ENCODE results near the gene CAB39.

The CAB39 gene

GRCh38 chr2:230774348-230774951 is 61.8 kb downstream of the CAB39 start:
- H3K27ac ChIP-seq: no peak overlapping the region
- no peak for TF ChIP-seq CTCF (IDR thresholded peaks at IDR 0.05; ENCODE audit: low read depth, low read length)
- no peak for DNase-seq
- H3K27me3 ChIP-seq (ENCODE audit: insufficient read depth, low read depth, severe bottlenecking): no peaks in the 10 kb centered on the region
- H3K9me3 ChIP-seq (ENCODE audit: severe bottlenecking): no peaks in the 10 kb centered on the region
- no peak overlapping the region for H3K4me3 ChIP-seq (ENCODE audit: low read depth, low read length)
- no peaks in the 10 kb centered on the region; the same call in 1 of the 2 replicates for H3K36me3 ChIP-seq

- H3K36me3 ChIP-seq: no peaks in the 10 kb centered on the region; the same call in 1 of the 2 replicates
- H3K4me3 ChIP-seq (ENCODE audit: low read depth, low read length): no peak overlapping the region
- TF ChIP-seq CTCF (IDR thresholded peaks at IDR 0.05; ENCODE audit: low read depth, low read length): no peak
- DNase-seq: no peak
- H3K27ac ChIP-seq: no peak overlapping the region
- no peaks in the 10 kb centered on the region for H3K9me3 ChIP-seq (ENCODE audit: severe bottlenecking)
- no peaks in the 10 kb centered on the region for H3K27me3 ChIP-seq (ENCODE audit: insufficient read depth, low read depth, severe bottlenecking)
Observed at GRCh38 chr2:230775737-230776136, 63.1 kb downstream of the CAB39 start.

GRCh38 chr2:230777721-230778120 is 65.1 kb downstream of the CAB39 start:
- no peak overlapping the region for H3K27ac ChIP-seq
- H3K4me3 ChIP-seq (ENCODE audit: low read depth, low read length): no peak overlapping the region
- H3K36me3 ChIP-seq: no peaks in the 10 kb centered on the region; the same call in 1 of the 2 replicates
- no peaks in the 10 kb centered on the region for H3K27me3 ChIP-seq (ENCODE audit: insufficient read depth, low read depth, severe bottlenecking)
- H3K9me3 ChIP-seq (ENCODE audit: severe bottlenecking): no peaks in the 10 kb centered on the region
- DNase-seq: no peak
- TF ChIP-seq CTCF (IDR thresholded peaks at IDR 0.05; ENCODE audit: low read depth, low read length): no peak

DNA sequence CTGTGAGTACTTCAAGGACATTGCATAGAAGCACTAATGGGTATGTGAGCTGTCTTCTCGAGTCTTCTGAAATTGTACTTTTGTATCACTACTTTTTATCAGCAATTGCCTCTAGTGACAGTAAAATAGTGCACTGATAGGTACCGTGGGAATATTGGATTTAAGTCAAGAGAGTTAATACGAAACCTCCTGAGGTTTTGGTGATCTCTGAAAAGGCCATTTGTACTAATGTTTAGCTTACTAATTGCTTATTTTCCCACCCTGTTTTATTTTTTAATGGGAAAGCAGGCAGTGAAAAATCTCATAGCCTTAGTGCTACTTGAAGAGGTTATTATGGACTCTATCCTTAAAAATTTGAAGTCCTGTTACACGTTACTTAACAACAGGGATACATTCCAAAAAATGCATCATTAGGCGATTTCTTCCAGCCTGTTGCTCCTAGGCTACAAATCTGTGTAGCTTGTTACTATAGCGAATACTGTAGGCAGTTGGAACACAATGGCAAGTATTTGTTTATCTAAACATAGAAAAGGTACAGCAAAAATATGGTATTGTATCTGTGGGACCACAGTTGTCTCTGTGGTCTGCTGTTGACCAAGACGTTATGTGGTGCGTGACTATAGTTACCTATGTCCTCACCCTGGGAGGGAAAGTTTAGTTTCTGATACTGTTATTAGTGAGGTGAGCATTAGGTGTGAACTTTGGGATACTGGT is 65.9 kb downstream of the CAB39 start:
- Histone ChIP-seq H3K27ac (no peak overlapping the region), H3K4me3 (ENCODE audit: low read depth, low read length) (no peak overlapping the region), H3K9me3 (ENCODE audit: severe bottlenecking) (no peaks in the 10 kb centered on the region), H3K36me3 (no peaks in the 10 kb centered on the region; the same call in 1 of the 2 replicates), H3K27me3 (ENCODE audit: insufficient read depth, low read depth, severe bottlenecking) (no peaks in the 10 kb centered on the region)
- no peak for DNase-seq
- TF ChIP-seq CTCF (IDR thresholded peaks at IDR 0.05; ENCODE audit: low read depth, low read length): no peak

GRCh38 chr2:230779126-230779525 is 66.5 kb downstream of the CAB39 start:
- DNase-seq: no peak
- H3K9me3 ChIP-seq (ENCODE audit: severe bottlenecking): no peaks in the 10 kb centered on the region
- H3K27ac ChIP-seq: no peak overlapping the region
- no peak for TF ChIP-seq CTCF (IDR thresholded peaks at IDR 0.05; ENCODE audit: low read depth, low read length)
- no peaks in the 10 kb centered on the region; the same call in 1 of the 2 replicates for H3K36me3 ChIP-seq
- H3K27me3 ChIP-seq (ENCODE audit: insufficient read depth, low read depth, severe bottlenecking): no peaks in the 10 kb centered on the region
- no peak overlapping the region for H3K4me3 ChIP-seq (ENCODE audit: low read depth, low read length)

Measured in WERI-Rb-1 (cell line).